ENCODE data around the gene SLC52A1. TPM values are rescaled to one million over a fixed set of nuclear protein-coding genes. Genes with fewer than 3 reads are reported as not detected.
A peak's percentile ranks its signal among the peaks of the same experiment; 100 is the strongest.

SLC52A1 gene
- total RNA-seq, 1 donor from 2014 or later = 0.17 TPM

- no peak for TF ChIP-seq CTCF (IDR thresholded peaks at IDR 0.05; ENCODE audit: insufficient read depth, low read length, poor library complexity, severe bottlenecking)
- peak overlapping the region; percentile 66 for H3K4me3 ChIP-seq (ENCODE audit: low read depth, low read length)
- H3K27me3 ChIP-seq (ENCODE audit: control insufficient read depth, insufficient read depth, low read length) = no peaks in the 10 kb centered on the region
- no peak for DNase-seq (ENCODE audit: low read depth)
- H3K36me3 ChIP-seq (ENCODE audit: control insufficient read depth, insufficient read depth, low read length) = no peaks in the 10 kb centered on the region
These were observed 47.3 kb downstream of the SLC52A1 start for GRCh38 chr17:4987767-4988567.

- no peak for DNase-seq (ENCODE audit: low read depth)
- H3K36me3 ChIP-seq (ENCODE audit: control insufficient read depth, insufficient read depth, low read length) = no peaks in the 10 kb centered on the region
These were observed 48.1 kb downstream of the SLC52A1 start, which contains the start of gene CAMTA2 for GRCh38 chr17:4986951-4987766. TSS of gene CAMTA2 (minus strand) at chr17:4987675. CDS start at chr17:4986222, 1,453 bp downstream.

GRCh38 chr17:4986403-4986802 is 48.8 kb downstream of the SLC52A1 start:
- no peak for TF ChIP-seq CTCF (IDR thresholded peaks at IDR 0.05; ENCODE audit: insufficient read depth, low read length, poor library complexity, severe bottlenecking)
- H3K4me3 ChIP-seq (ENCODE audit: low read depth, low read length) = peak overlapping the region; percentile 66
- H3K27me3 ChIP-seq (ENCODE audit: control insufficient read depth, insufficient read depth, low read length) = no peaks in the 10 kb centered on the region
- no peaks in the 10 kb centered on the region for H3K36me3 ChIP-seq (ENCODE audit: control insufficient read depth, insufficient read depth, low read length)
- DNase-seq (ENCODE audit: low read depth) = no peak

More at GRCh38 chr17:4986951-4987766, 48.1 kb downstream of the SLC52A1 start, which contains the start of gene CAMTA2:
- H3K4me3 ChIP-seq (ENCODE audit: low read depth, low read length) = peak within 1 kb of the TSS; percentile 66
- H3K27me3 ChIP-seq (ENCODE audit: control insufficient read depth, insufficient read depth, low read length) = no peaks in the 10 kb centered on the region
- TF ChIP-seq CTCF (IDR thresholded peaks at IDR 0.05; ENCODE audit: insufficient read depth, low read length, poor library complexity, severe bottlenecking) = peak; percentile 44

Other genes starting within 250 kb of the SLC52A1 start
- not detected in 2 replicates for gene VMO1, start 249.1 kb downstream of the SLC52A1 start, total RNA-seq
- gene GLTPD2, start 246.5 kb downstream of the SLC52A1 start, total RNA-seq = not detected in 2 replicates
- 208 and 257 TPM in 2 replicates for gene PSMB6, start 239.3 kb downstream of the SLC52A1 start, total RNA-seq
- gene PLD2, start 228.3 kb downstream of the SLC52A1 start, total RNA-seq = 17.4 and 28.6 TPM in 2 replicates
- gene MINK1, start 202.1 kb downstream of the SLC52A1 start, total RNA-seq = 36.1 and 38.3 TPM in 2 replicates
- 2.3 and 4.4 TPM in 2 replicates for gene C17orf107, start 135.9 kb downstream of the SLC52A1 start, total RNA-seq
- 2.0 and 2.7 TPM in 2 replicates for gene CHRNE, start 132.3 kb downstream of the SLC52A1 start, total RNA-seq
- gene GP1BA, start 103.1 kb downstream of the SLC52A1 start, total RNA-seq = not detected in 2 replicates
- 37.2 and 44.7 TPM in 2 replicates for gene SLC25A11, start 95.4 kb downstream of the SLC52A1 start, total RNA-seq
- gene RNF167, start 95.2 kb downstream of the SLC52A1 start, total RNA-seq = 44.1 and 66.0 TPM in 2 replicates
- 1,484 and 2,015 TPM in 2 replicates for gene PFN1, start 86.9 kb downstream of the SLC52A1 start, total RNA-seq
- 3.5 and 5.8 TPM in 2 replicates for gene ENO3, start 84.3 kb downstream of the SLC52A1 start, total RNA-seq
- gene SPAG7, start 67.6 kb downstream of the SLC52A1 start, total RNA-seq = 74.6 and 88.7 TPM in 2 replicates
- gene CAMTA2, start 47.8 kb downstream of the SLC52A1 start, total RNA-seq = 47.7 and 50.7 TPM in 2 replicates
- gene INCA1, start 37.9 kb downstream of the SLC52A1 start, total RNA-seq = 0.41 and 2.2 TPM in 2 replicates
- gene KIF1C, start 37.5 kb downstream of the SLC52A1 start, total RNA-seq = 87.1 and 97.6 TPM in 2 replicates
- 4.4 and 4.8 TPM in 2 replicates for gene ZFP3, start 43.0 kb upstream of the SLC52A1 start, total RNA-seq
- 19.6 and 23.9 TPM in 2 replicates for gene ZNF232, start 76.5 kb upstream of the SLC52A1 start, total RNA-seq
- 0.92 and 1.0 TPM in 2 replicates for gene USP6, start 80.6 kb upstream of the SLC52A1 start, total RNA-seq
- 9.4 and 10.5 TPM in 2 replicates for gene ZNF594, start 156.4 kb upstream of the SLC52A1 start, total RNA-seq
- gene SCIMP, start 199.4 kb upstream of the SLC52A1 start, total RNA-seq = not detected in 2 replicates
- gene RABEP1, start 246.9 kb upstream of the SLC52A1 start, total RNA-seq = 21.8 and 27.7 TPM in 2 replicates

All from kidney epithelial cell (primary cell).